Lung (tissue), 12 donors: ENCODE measurements around the gene SFXN1. TPM values are rescaled to one million over a fixed set of nuclear protein-coding genes. Genes with fewer than 3 reads are reported as not detected.
A peak's percentile ranks its signal among the peaks of the same experiment; 100 is the strongest.

Experiments
- ATAC-seq: fragments of 200-7000 bp; cut with Tn5 transposase; one replicate; pipeline ENCODE4 v1.9.1; 2020; ENCODE audit warnings: moderate number of reproducible peaks; ENCODE audit not compliant: insufficient read depth, low FRiP score
- DNase-seq, 3 donors: peaks; one replicate each; pipeline ENCODE4 v3.0.0-alpha.2; 2013 to 2017
- H3K27ac ChIP-seq, 2 donors: one replicate each; pipeline ENCODE4 v1.5.1; 2013; ENCODE audit warnings: mild to moderate bottlenecking in 2 of 2, moderate library complexity in 2 of 2, control low read depth in 1 of 2, inconsistent platforms in 1 of 2, low read depth in 1 of 2, low read length in 1 of 2
- H3K27me3 ChIP-seq, 3 donors: one replicate each; pipeline ENCODE4 v1.5.1; 2013; ENCODE audit warnings: low read length in 2 of 3; ENCODE audit not compliant: control insufficient read depth in 3 of 3, insufficient read depth in 3 of 3
- H3K36me3 ChIP-seq, 4 donors: one replicate each; pipeline ENCODE4 v1.5.1; 2013; ENCODE audit warnings: low read length in 4 of 4, mild to moderate bottlenecking in 1 of 4, moderate library complexity in 1 of 4; ENCODE audit not compliant: control insufficient read depth in 4 of 4, insufficient read depth in 4 of 4
- H3K4me1 ChIP-seq, 5 donors: one replicate each; pipeline ENCODE4 v1.5.1; 2013; ENCODE audit warnings: low read length in 5 of 5, mild to moderate bottlenecking in 2 of 5, moderate library complexity in 1 of 5; ENCODE audit not compliant: control insufficient read depth in 5 of 5, insufficient read depth in 5 of 5
- H3K4me3 ChIP-seq: one replicate; pipeline ENCODE4 v1.5.1; 2013; ENCODE audit warnings: mild to moderate bottlenecking, control low read depth, moderate library complexity
- H3K9ac ChIP-seq, 2 donors: one replicate each; pipeline ENCODE4 v1.5.1; 2013; ENCODE audit warnings: low read length in 2 of 2, control low read depth in 1 of 2; ENCODE audit not compliant: insufficient read depth in 1 of 2
- H3K9me3 ChIP-seq, 4 donors: one replicate each; pipeline ENCODE4 v1.5.1; 2013; ENCODE audit warnings: low read length in 3 of 4, mild to moderate bottlenecking in 1 of 4, moderate library complexity in 1 of 4; ENCODE audit not compliant: control insufficient read depth in 4 of 4, insufficient read depth in 3 of 4
- CTCF ChIP-seq: IDR thresholded peaks from 2 replicates; pipeline ENCODE4 v1.5.1; 2012; ENCODE audit warnings: mild to moderate bottlenecking; ENCODE audit errors: control extremely low read depth, extremely low read depth
- WGBS, 2 donors: extraction: QIAGEN DNeasy Blood & Tissue Kit; methylation state at CpG; one replicate each; pipeline ENCODE4 v1.1.7; 2013; 5-methylcytosine and 5-hydroxymethylcytosine counted together
- polyA plus RNA-seq, 2 donors: library from polyadenylated mRNA; stranded (reverse); fragments of 200-250 nt; gene quantifications; one replicate each; pipeline ENCODE4 v1.2.1, GENCODE V29; 2013
- total RNA-seq, 2 donors: library from RNA; depleted of rRNA in 1 of 2; stranded (reverse); fragments of >200 nt in 1 of 2; gene quantifications; one replicate each; pipeline ENCODE4 v1.2.1, GENCODE V29; 2014 to 2021
- donor health status: control.
- donor health status: control.
- donor health status: Bipolar disorder and iron deficiency.
- donor health status: healthy.
- donor health status: DM: yes; HTN: yes; CAD: no.

SFXN1 gene
- total and polyA plus RNA-seq, 4 donors, result 5.7 to 42.2 (median 19.0) TPM

- no peak for TF ChIP-seq CTCF
- Histone ChIP-seq H3K9ac (no peak overlapping the region), H3K4me1 (no peaks in the 10 kb centered on the region), H3K27me3 (no peaks in the 10 kb centered on the region), H3K36me3 (peaks cover 12 to 49% (median 36%) of the 10 kb centered on the region in 4 donors), H3K27ac (no peak overlapping the region), H3K4me3 (no peak overlapping the region), H3K9me3 (peaks cover 0 to 4% (median under 1%) of the 10 kb centered on the region in 4 donors)
- ATAC-seq (no peak), DNase-seq (peak in 2 of 3 donors; percentile 10 to 16)
- 87 to 91% methylated on average over 5 of the region's 5 CpGs for WGBS, 2 donors
These were observed 42.0 kb downstream of the SFXN1 start for GRCh38 chr5:175520321-175520720.

GRCh38 chr5:175520873-175521272 lies 42.5 kb downstream of the SFXN1 start:
- no peak overlapping the region for H3K9ac ChIP-seq
- ATAC-seq (no peak), DNase-seq (no peak)
- no peak overlapping the region for H3K4me3 ChIP-seq
- 91 to 97% methylated on average over 2 of the region's 2 CpGs for WGBS, 2 donors
- H3K27ac ChIP-seq, result no peak overlapping the region
- peaks cover 13 to 49% (median 34%) of the 10 kb centered on the region in 4 donors for H3K36me3 ChIP-seq
- H3K4me1 ChIP-seq, result no peaks in the 10 kb centered on the region
- no peak for TF ChIP-seq CTCF
- H3K9me3 ChIP-seq, result peaks cover 0 to 4% (median under 1%) of the 10 kb centered on the region in 4 donors
- no peaks in the 10 kb centered on the region for H3K27me3 ChIP-seq

GRCh38 chr5:175521313-175521833 lies 43.0 kb downstream of the SFXN1 start:
- Histone ChIP-seq H3K27ac (no peak overlapping the region), H3K27me3 (no peaks in the 10 kb centered on the region), H3K4me1 (no peaks in the 10 kb centered on the region), H3K4me3 (no peak overlapping the region), H3K9ac (no peak overlapping the region), H3K9me3 (peaks cover 0 to 4% (median under 1%) of the 10 kb centered on the region in 4 donors), H3K36me3 (peaks cover 12 to 51% (median 36%) of the 10 kb centered on the region in 4 donors)
- ATAC-seq (no peak), DNase-seq (no peak)
- 54 to 75% methylated on average over 4 of the region's 4 CpGs for WGBS, 2 donors
- no peak for TF ChIP-seq CTCF

- H3K4me3 ChIP-seq, result no peak overlapping the region
- peaks cover 13 to 42% (median 31%) of the 10 kb centered on the region in 4 donors for H3K36me3 ChIP-seq
- H3K27me3 ChIP-seq, result no peaks in the 10 kb centered on the region
- H3K9me3 ChIP-seq, result peaks cover 0 to 3% (median under 1%) of the 10 kb centered on the region in 4 donors
- ATAC-seq (no peak), DNase-seq (no peak)
- H3K4me1 ChIP-seq, result no peaks in the 10 kb centered on the region
- H3K9ac ChIP-seq, result no peak overlapping the region
- H3K27ac ChIP-seq, result no peak overlapping the region
- TF ChIP-seq CTCF, result no peak
These were observed 44.9 kb downstream of the SFXN1 start for GRCh38 chr5:175523292-175523691.
